H1 (cell line): ENCODE measurements around the gene RPS6KC1. TPM values are rescaled to one million over a fixed set of nuclear protein-coding genes. Genes with fewer than 3 reads are reported as not detected.
"Not testable (repeated sequence)": the region's sequence is repeated elsewhere in the genome, so short reads cannot be mapped to it uniquely, and the experiment has no call there.

Source experiments
- CTCF ChIA-PET: fragments of 300-600 bp; sonication (Branson Sonifier 250); formaldehyde crosslinking; loops from one replicate; lab custom pipeline; 2021; ENCODE audit not compliant: partially characterized antibody; lab: Charles Lee
- POLR2A ChIA-PET: fragments of 300-600 bp; sonication (Branson Sonifier 250); formaldehyde crosslinking; loops from one replicate; lab custom pipeline; 2021; ENCODE audit warnings: inconsistent platforms; ENCODE audit not compliant: partially characterized antibody; lab: Charles Lee
- DNase-seq, 2 experiments: peaks; one replicate each; pipeline versions ENCODE4 v3.0.0 to v3.0.0-alpha.2; 2010 to 2022; ENCODE audit warnings: low spot score in 2 of 2, low read depth in 1 of 2, mixed read lengths in 1 of 2
- FAIRE-seq: peaks from 2 replicates; lab custom pipeline; 2011; peaks lifted over from hg19 to GRCh38; lab: Jason Lieb, UNC
- H2AFZ ChIP-seq: 2 replicates; pipeline ENCODE4 v1.8.1; 2012; ENCODE audit warnings: low read length, inconsistent platforms
- H2AK5ac ChIP-seq: 2 replicates; pipeline ENCODE4 v1.6.1; 2013; ENCODE audit warnings: low read depth, low read length
- H2BK120ac ChIP-seq: replicated peaks from 2 replicates; pipeline ENCODE3; 2013; ENCODE audit warnings: low read depth, low read length, inconsistent platforms
- H2BK12ac ChIP-seq: 2 replicates; pipeline ENCODE4 v1.6.1; 2013; ENCODE audit warnings: low read depth, low read length
- H2BK15ac ChIP-seq: 2 replicates; pipeline ENCODE4 v1.6.1; 2013; ENCODE audit warnings: low read length
- H2BK20ac ChIP-seq: 2 replicates; pipeline ENCODE4 v1.6.1; 2013; ENCODE audit warnings: low read length
- H2BK5ac ChIP-seq: 2 replicates; pipeline ENCODE4 v1.6.1; 2013; ENCODE audit warnings: low read depth, low read length
- H3K14ac ChIP-seq: 2 replicates; pipeline ENCODE4 v1.6.1; 2013; ENCODE audit warnings: inconsistent platforms; ENCODE audit not compliant: insufficient read length
- H3K18ac ChIP-seq: 2 replicates; pipeline ENCODE4 v1.6.1; 2013; ENCODE audit warnings: low read length; ENCODE audit errors: extremely low read depth
- H3K23ac ChIP-seq: 2 replicates; pipeline ENCODE4 v1.6.1; 2013; ENCODE audit warnings: inconsistent platforms; ENCODE audit not compliant: insufficient read length
- H3K23me2 ChIP-seq: 2 replicates; pipeline ENCODE4 v1.6.1; 2013; ENCODE audit warnings: low read depth, low read length
- H3K27ac ChIP-seq: 2 replicates; pipeline ENCODE4 v1.6.1; 2011; ENCODE audit warnings: low read depth, low read length, inconsistent platforms
- H3K27me3 ChIP-seq, 4 experiments: replicated peaks in 1 of 4; 1 replicate in 1 of 4; 2 replicates in 3 of 4; pipeline versions ENCODE4 v1.6.1 to v1.8.1; 2011 to 2013; ENCODE audit warnings: low read length in 3 of 4, mild to moderate bottlenecking in 3 of 4, inconsistent platforms in 2 of 4, mixed read lengths in 2 of 4, moderate library complexity in 1 of 4; ENCODE audit not compliant: control insufficient read depth in 3 of 4, insufficient read depth in 3 of 4; ENCODE audit errors: extremely low read depth in 1 of 4
- H3K36me3 ChIP-seq, 4 experiments: 2 replicates each; pipeline versions ENCODE4 v1.6.1 to v1.8.1; 2011 to 2013; ENCODE audit warnings: mild to moderate bottlenecking in 4 of 4, low read length in 3 of 4, moderate library complexity in 2 of 4, control low read depth in 1 of 4, inconsistent platforms in 1 of 4; ENCODE audit not compliant: insufficient read depth in 4 of 4, control insufficient read depth in 2 of 4
- H3K4ac ChIP-seq: replicated peaks from 2 replicates; pipeline ENCODE3; 2013; ENCODE audit warnings: low read length, low read depth, mixed read lengths, inconsistent platforms; ENCODE audit not compliant: insufficient read length
- H3K4me1 ChIP-seq, 4 experiments: replicated peaks in 1 of 4; 1 replicate in 1 of 4; 2 replicates in 3 of 4; pipeline versions ENCODE4 v1.6.1 to v1.8.1; 2011 to 2013; ENCODE audit warnings: low read length in 3 of 4, inconsistent platforms in 2 of 4, mixed read lengths in 1 of 4; ENCODE audit not compliant: insufficient read depth in 4 of 4, control insufficient read depth in 3 of 4
- H3K4me2 ChIP-seq, 2 experiments: 2 replicates each; pipeline versions ENCODE4 v1.6.1 to v1.8.1; 2011 to 2013; ENCODE audit warnings: low read depth in 2 of 2, low read length in 2 of 2, control low read depth in 1 of 2, inconsistent platforms in 1 of 2, mild to moderate bottlenecking in 1 of 2; ENCODE audit not compliant: insufficient read depth in 1 of 2
- H3K4me3 ChIP-seq, 4 experiments: fragments of 200-600, 300-600 bp in 1 of 4; sonication (generic), shearing (Covaris generic), sonication (Bioruptor Twin) in 1 of 4; 2 replicates each; pipeline versions ENCODE4 v1.5.1 to v1.8.1; 2011 to 2016; ENCODE audit warnings: low read length in 4 of 4, low read depth in 3 of 4, control low read depth in 2 of 4, inconsistent platforms in 2 of 4, mild to moderate bottlenecking in 2 of 4, mixed read lengths in 1 of 4, moderate library complexity in 1 of 4; ENCODE audit not compliant: insufficient read depth in 2 of 4; ENCODE audit errors: extremely low read depth in 1 of 4
- H3K56ac ChIP-seq: replicated peaks from 2 replicates; pipeline ENCODE3; 2013; ENCODE audit warnings: low read depth, mild to moderate bottlenecking, mixed read lengths, low read length, inconsistent platforms; ENCODE audit not compliant: insufficient read length
- H3K79me1 ChIP-seq: 2 replicates; pipeline ENCODE4 v1.6.1; 2013; ENCODE audit warnings: low read depth, low read length, control low read depth
- H3K79me2 ChIP-seq, 2 experiments: 2 replicates each; pipeline versions ENCODE4 v1.6.1 to v1.8.1; 2012 to 2013; ENCODE audit warnings: low read length in 2 of 2, mild to moderate bottlenecking in 2 of 2, inconsistent platforms in 1 of 2; ENCODE audit not compliant: insufficient read depth in 2 of 2, control insufficient read depth in 1 of 2
- H3K9ac ChIP-seq, 4 experiments: replicated peaks in 1 of 4; 1 replicate in 1 of 4; 2 replicates in 3 of 4; pipeline versions ENCODE4 v1.6.1 to v1.8.1; 2011 to 2013; ENCODE audit warnings: low read depth in 3 of 4, low read length in 3 of 4, control low read depth in 2 of 4, mild to moderate bottlenecking in 2 of 4, moderate library complexity in 2 of 4, inconsistent platforms in 1 of 4; ENCODE audit errors: extremely low read depth in 1 of 4
- H3K9me3 ChIP-seq, 2 experiments: 2 replicates each; pipeline versions ENCODE4 v1.6.1 to v1.8.1; 2012 to 2013; ENCODE audit warnings: mild to moderate bottlenecking in 2 of 2, moderate library complexity in 2 of 2, control low read depth in 1 of 2, inconsistent platforms in 1 of 2, low read depth in 1 of 2, low read length in 1 of 2, mixed read lengths in 1 of 2; ENCODE audit not compliant: insufficient read depth in 2 of 2
- H4K20me1 ChIP-seq, 2 experiments: replicated peaks in 1 of 2; 2 replicates each; pipeline versions ENCODE3 to v1.8.1; 2011 to 2013; ENCODE audit warnings: inconsistent platforms in 2 of 2, low read length in 2 of 2, mild to moderate bottlenecking in 1 of 2; ENCODE audit not compliant: insufficient read depth in 2 of 2, control insufficient read depth in 1 of 2
- H4K5ac ChIP-seq: 2 replicates; pipeline ENCODE4 v1.6.1; 2013; ENCODE audit warnings: low read length, low read depth, mixed read lengths, inconsistent platforms; ENCODE audit not compliant: insufficient read length
- H4K8ac ChIP-seq: 2 replicates; pipeline ENCODE4 v1.8.0; 2013; ENCODE audit warnings: mild to moderate bottlenecking, moderate library complexity, low read length, inconsistent platforms; ENCODE audit not compliant: insufficient read depth; ENCODE audit errors: extremely low read depth
- H4K91ac ChIP-seq: replicated peaks from 2 replicates; pipeline ENCODE3; 2013; ENCODE audit warnings: low read length, mixed read lengths, inconsistent platforms; ENCODE audit not compliant: insufficient read length
- WGBS, 2 experiments: shearing (Covaris generic) in 1 of 2; methylation state at CpG; one replicate each; pipeline versions ENCODE4 v1.1.6 to v1.1.7; 2013 to 2015; ENCODE audit warnings: low lambda C conversion rate in 2 of 2, mixed read lengths in 2 of 2, inconsistent platforms in 1 of 2, low coverage in 1 of 2, missing lambda C conversion rate in 1 of 2; ENCODE audit not compliant: insufficient replicate concordance in 2 of 2, insufficient coverage in 1 of 2, insufficient read length in 1 of 2; ENCODE audit errors: extremely low coverage in 1 of 2, missing lambda C conversion rate in 1 of 2; 5-methylcytosine and 5-hydroxymethylcytosine counted together
- polyA plus RNA-seq, 7 experiments: library from polyadenylated mRNA; depleted of rRNA in 3 of 7; stranded (reverse) in 5 of 7; unstranded in 2 of 7; fragments of >200 nt in 5 of 7; fragments of 200-250 nt in 2 of 7; gene quantifications; 1 replicate in 5 of 7; 2 replicates in 1 of 7; 4 replicates in 1 of 7; pipeline versions ENCODE4 v1.2.1 to v1.2.3, GENCODE V29; 2011 to 2013; ENCODE audit warnings: missing spikeins in 2 of 7, mixed read lengths in 2 of 7
- total RNA-seq: library from RNA; stranded (reverse); fragmentation: NEBNext Ultra II Directional; extraction: Animal tissue kit (Norgen Biotek cat#: 25700); gene quantifications from 2 replicates; pipeline ENCODE4 v1.2.1, GENCODE V29; 2021

RPS6KC1 gene
- total and polyA plus RNA-seq, 2 of the 8 experiments (the other 6 are each of a cell fraction or from before 2014, with no cell fraction given), result 4.9 to 17.6 TPM

DNA sequence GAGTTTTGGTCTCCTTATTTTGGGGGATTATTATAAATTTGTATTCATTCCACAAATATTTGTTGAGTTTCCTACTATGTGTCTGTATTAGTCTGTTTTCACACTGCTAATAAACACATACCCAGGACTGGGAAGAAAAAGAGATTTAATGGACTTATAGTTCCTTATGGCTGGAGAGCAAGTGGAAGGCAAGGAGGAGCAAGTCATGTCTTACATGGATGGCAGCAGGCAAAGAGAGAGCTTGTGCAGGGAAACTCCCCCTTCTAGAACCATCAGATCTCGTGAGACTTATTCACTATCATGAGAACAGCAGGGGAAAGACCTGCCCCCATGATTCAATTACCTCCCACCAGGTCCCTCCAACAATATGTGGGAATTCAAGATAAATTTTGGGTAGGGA, 267.4 kb downstream of the RPS6KC1 start:
- CTCF ChIA-PET, result interaction anchor here (1.6 kb wide), 1 partner anchor 62 kb away, joined by 3 read pairs; no protein-coding TSS in a partner anchor
- H3K27ac ChIP-seq, result not testable (repeated sequence)
- 92% methylated on average over 1 of the region's 1 CpG; no CpG with 5 or more reads in 1 of the 2 experiments for WGBS, 2 experiments

More for the DNA sequence above, 267.4 kb downstream of the RPS6KC1 start:
- not testable (repeated sequence) for H2BK5ac ChIP-seq, H3K4me2 ChIP-seq, H3K9me3 ChIP-seq, H3K79me1 ChIP-seq, H4K91ac ChIP-seq, H3K18ac ChIP-seq, FAIRE-seq, H2BK12ac ChIP-seq, H2AFZ ChIP-seq, H3K27me3 ChIP-seq, H2BK20ac ChIP-seq, H3K36me3 ChIP-seq, H3K56ac ChIP-seq, H3K9ac ChIP-seq, H3K4me3 ChIP-seq, H3K4me1 ChIP-seq, H4K8ac ChIP-seq, H3K23ac ChIP-seq, H3K79me2 ChIP-seq, H3K4ac ChIP-seq, H4K20me1 ChIP-seq, H2BK15ac ChIP-seq, H3K23me2 ChIP-seq, H2BK120ac ChIP-seq, H3K14ac ChIP-seq, DNase-seq, H4K5ac ChIP-seq, H2AK5ac ChIP-seq
- POLR2A ChIA-PET, result interaction anchor here (0.7 kb wide), 1 partner anchor 666 kb away, joined by 3 read pairs; no protein-coding TSS in a partner anchor
